NCI-H2081 treated with DMSO at 0.1 percent for 48 hours (cell line): Measurements from ENCODE around the gene XYLT1.

Experiments
- DNase-seq: peaks from one replicate; lab custom pipeline; 2025; lab: John Stamatoyannopoulos, UW

Gene XYLT1

DNA sequence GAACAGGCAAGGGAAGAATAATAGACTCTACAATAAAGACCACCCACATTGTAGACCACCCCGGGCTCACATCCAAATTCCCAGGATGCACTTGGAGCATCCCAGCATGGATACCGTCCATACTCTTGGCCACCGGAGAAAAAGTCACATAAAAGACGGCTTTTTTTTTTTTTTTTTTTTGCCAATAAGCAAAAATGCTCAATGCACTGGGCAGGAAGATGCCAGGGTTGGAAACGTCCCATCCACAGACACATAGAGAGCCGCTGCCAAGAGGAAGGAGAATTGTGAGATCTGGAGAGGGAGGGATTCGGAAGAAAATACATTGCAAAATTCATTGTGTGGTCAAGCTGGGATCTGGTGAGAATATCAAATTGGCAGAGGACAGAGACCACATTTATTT lies 286.7 kb downstream of the XYLT1 start:
- no peak for DNase-seq

DNA sequence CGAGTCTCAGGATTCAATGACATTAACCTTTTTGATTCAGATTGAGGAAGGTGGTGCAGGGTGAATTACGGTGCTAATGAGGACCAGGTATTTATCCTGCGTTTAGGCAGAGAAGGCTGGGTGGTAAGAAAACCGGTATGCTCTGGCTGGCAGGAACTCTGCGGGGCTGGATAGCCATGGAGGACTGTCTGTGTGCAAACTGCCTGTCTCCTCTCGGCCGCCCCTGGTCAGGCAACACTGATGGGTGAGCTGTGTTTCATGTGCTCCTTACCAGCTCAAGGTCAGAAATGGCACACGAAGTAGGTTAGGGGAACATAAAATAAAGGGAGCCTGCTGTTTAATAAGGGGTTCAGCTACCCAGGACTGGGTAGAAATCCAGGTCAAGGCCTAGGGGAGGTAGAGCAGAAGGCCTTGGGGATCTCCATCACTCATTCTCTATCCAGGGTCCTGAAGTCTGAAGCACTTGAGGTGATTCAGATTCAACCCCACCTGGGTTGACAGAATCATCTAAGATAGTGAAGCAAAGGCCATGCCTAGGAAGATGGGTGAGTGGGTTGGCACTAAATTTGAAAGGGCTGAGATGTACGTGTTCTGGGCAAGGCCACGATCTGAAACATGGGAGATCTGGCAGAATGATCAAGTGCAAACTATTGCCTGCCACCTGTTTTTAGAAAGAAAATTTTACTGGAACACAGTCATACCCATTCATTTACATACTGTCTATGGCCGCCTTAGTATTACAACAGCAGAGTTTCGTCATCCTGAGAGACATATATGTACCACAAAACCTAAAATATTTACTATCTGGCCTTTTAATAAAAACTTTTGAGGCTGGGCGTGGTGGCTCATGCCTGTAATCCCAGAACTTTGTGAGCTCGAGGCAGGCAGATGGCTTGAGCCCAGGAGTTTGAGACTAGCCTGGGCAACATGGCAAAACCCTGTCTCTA lies 292.5 kb downstream of the XYLT1 start:
- DNase-seq: no peak

DNA sequence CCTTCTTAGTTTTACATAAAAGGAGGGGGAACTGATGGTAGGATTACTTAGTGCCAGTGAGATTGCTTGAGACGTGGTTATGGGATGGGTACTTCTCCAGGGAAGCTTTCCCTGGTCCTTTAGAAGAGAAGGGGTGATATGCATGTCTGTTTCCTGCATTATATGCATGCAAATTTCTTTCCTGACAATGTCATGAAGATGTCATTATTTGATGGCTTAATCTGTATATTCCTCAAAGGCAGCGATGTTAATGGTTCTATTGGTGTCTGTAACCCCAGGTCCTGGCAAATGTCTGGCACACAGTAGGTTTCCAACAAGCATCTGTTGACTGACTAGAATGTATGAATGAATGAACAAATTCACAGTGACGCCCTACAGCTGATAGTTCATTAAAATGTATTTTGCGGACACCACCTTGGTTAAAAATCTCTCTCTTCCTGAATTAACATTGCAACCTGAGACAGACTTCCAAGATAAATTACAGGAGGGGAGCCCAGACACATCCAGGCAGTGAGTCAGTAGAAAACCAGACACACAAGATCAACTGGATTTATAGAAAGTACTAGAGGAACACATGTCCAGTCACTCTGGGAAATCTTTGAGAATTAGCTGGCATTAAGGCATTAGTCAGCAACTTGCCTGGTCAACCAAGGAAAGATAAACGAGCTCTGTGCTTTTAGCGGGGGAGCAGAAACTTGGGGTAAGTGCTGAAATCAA lies 293.4 kb downstream of the XYLT1 start:
- no peak for DNase-seq

DNA sequence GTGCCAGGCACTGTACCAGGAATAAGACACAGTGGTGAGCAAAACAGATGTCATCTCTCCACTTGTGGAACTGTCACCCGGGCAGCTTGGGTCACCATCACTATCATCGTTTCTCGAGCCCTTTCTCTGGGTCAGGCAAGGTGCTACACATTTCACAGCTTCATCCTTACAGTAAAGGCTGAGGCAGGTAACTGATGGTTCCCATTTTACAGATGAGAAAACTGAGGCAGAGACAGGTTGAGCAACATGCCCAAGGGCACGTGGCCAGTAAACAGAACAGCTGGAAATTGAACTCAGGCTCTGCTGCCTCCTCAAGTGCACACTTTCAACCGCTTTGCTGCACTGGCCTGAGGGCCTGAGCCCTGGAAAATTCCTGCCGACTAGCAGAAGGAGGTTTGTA lies 294.6 kb downstream of the XYLT1 start:
- DNase-seq: no peak

DNA sequence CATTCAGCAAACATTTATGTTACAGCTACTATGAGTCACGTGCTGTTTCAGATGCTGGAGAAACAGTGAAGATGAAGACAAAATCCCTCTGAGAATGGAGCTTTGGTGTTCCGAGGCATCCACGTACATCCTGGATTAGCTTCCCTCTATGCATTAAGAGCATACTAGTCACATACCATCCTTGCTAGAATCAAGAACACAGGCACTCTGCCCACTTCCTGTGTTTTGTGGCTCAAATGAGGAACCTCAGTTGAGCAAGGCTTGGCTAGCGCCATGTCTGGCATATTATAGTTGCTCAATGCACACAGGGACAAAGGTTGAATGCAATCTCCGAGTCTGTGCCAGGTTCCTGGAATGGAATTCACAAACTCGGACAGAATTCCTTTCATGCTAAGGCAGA lies 297.5 kb downstream of the XYLT1 start:
- no peak for DNase-seq

DNA sequence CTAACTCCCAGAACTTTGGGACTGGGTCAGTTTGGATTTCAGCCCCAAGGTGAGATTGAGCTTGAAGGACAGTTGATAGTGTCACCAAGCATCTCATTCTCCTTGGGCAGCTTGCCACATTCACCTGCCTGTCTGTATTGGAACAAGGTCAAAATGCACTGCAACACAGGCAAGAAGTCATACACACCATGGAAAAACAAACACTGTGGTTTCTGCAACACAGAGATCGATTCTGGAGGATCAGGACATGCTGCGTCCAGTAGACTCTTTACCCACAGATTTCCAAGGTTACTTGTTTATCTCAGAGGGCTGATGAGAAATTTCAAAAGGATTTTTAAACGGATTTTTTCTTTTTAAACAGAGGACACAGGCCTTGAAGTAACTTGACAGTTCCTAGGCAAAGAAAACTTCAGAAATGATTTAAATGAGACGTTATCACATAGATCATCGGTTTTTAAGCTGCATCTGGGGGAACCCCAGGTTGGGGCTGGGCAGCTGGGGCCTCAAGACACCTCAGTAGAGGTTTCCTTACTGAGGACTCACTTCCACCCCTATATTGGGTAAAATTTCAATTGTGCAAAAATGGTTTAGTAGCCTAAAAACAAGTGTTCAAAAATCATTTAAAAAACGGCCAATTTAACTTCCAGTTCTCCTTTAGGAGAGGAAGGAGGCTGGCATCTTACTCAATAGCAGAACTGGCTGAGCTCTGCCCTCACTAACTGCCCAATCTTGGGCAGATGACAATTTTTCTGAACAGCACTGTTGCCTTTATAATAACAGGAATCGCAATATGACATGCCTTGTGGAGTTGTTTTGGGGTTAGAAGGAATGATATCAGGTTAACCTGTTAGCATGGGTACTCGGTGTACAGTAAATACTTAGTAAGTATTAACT lies 299.3 kb downstream of the XYLT1 start:
- DNase-seq: no peak

DNA sequence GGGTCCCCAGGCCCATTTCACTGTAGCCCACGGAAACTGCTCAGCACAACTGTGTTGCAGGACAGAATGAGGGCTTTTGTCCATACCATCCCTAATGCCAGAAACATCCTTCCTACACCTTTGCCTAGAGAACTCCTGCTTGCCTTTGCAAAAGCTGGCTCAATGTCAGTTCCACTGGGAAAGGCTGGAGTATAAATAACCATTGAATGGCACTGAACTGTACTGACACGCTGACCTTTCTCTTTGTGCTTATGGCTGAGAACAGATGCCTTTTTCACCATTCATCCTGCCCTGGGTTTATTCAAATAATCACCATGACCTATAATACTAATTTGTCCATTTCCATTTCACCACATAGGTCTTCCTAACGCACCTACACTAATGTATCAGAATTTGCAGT lies 300.3 kb downstream of the XYLT1 start:
- DNase-seq: no peak

DNA sequence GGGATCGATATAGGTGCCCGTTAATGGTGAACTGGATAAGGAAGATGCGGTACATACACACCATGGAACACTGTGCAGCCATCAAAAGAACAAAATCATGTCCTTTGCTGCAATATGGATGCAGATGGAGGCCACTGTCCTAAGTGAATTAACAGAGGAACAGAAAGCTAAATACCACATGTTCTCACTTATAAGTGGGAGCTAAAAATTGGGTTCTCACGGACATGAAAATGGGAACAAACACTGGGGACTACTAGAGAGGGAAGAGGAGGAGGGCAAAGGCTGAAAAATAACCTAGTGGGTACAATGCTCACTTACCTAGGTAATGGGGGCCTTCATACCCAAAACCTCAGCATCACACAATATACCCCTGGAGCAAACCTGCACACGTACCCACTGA lies 302.6 kb downstream of the XYLT1 start:
- DNase-seq: no peak

DNA sequence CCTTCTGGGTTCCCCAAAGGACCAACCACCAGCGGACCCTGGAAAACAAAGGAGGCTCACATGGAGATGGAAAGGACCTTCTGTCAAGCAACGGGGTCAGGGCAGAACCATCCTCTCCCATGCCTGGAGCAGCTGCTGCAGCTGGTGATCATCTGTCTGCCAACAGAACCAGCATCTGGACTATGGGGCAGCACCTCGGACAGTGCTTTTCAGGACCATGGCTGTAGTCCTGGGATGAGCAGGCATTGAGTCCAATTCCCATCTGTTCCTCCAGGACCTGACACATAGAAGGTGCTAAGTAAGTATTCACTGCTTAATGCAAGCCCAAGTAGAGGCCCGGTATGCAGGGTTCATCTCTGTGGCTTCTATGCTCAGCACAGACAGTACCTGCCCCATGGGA lies 304.7 kb downstream of the XYLT1 start:
- DNase-seq: no peak

DNA sequence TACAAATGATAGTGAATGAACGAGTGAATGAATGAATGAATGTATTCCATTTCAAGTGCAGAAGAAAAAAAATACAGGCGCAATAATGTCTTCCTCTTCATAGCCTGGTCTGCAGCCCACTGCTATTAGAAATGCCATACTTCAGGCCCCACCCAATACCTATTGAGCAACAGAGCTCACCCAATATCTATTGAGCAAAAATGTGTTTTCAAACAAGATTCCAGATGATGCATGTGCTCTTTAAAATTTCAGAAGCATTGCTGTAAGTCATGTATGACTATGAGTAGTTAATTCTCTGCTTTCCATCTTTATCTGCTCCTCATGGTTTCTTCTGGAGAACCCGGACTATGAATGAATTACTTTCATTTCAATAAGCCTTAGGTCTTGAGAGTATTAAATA lies 308.2 kb downstream of the XYLT1 start:
- DNase-seq: no peak

DNA sequence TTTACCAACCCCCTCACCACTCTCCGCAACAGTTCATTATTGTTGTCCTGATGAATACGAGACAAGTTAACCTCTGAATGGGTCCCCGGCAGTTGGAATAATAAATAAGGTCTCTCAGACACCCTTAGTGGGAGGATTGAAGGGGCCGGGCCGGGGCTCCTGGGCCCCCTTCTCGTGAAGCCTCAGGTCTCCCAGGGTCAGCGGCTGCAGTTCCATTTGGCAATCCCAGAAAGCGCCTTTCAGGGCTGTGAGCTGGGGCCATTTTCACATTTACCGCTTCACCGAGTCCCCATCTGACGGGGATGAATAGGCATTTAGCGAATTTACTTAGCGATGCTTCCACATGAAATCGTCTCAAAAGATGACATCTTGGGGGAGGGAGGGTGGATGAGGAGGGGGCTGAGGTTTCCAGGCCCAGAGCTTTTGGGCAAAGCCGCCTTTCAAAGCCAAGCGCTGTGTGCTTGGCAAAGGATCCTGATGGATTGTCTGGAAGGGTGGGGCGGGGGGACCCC lies 309.8 kb downstream of the XYLT1 start:
- no peak for DNase-seq

DNA sequence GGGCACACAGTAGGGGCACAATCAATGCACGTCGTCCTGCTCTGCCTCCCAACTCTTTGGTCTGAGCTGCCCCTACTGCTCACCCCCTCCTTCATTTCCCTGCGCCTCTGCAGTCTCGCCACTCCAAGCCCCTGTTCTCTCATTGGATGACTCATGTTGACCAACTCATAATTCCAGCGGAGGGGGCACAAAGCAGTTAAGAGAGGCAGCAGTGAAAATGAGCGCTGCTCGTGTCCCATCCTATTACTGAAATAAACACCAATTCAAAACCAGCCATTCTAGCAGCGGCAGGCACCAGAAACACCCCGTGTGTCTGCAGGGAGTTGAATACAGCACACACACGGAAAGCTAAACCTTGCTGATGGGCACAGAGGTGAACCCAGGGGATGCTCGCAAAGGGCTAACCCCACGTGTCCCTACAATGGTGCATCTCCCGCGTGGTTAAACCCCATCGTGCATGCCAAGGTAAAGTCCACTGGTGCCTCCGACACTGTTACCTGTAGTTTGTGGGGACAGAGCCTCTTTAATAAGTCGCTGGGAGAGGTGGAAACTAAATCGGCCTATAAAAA lies 310.4 kb downstream of the XYLT1 start:
- DNase-seq: no peak

DNA sequence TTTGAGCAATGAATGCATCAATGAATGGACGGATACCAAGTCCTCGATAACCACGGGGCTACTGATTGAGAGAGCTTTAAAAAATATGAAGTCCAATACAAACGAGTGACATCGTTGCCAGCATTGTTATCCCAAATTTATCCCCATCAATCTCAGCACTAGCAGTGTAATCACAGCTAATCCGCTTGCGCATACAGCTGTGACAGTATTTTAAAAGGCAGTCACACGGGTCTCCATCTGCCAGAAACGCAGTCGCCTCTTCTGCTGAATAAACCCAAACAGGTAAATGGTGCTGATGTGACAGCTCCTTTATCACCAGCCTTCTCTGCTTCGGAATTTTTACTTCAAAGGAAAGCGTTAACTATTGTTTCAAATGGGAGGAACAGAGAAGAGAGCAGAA lies 311.1 kb downstream of the XYLT1 start:
- DNase-seq: no peak

DNA sequence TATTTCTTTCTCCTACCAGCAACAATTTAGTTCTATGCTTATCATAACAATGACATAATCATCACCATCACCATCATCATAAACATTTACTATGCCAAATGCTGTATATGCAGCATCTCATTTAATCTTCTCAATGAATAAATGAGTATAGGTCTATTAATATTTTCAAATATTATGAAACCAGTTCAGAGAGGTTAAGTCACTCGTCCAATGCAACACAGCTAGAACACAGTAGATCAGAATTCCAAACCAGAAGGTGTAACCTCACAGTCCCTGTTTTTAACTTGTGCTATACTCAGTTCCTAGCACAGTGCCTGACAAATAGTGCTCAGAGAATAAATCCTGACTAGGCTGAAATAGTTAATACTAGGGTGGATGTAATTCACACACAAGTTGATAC lies 314.8 kb downstream of the XYLT1 start:
- DNase-seq: no peak

DNA sequence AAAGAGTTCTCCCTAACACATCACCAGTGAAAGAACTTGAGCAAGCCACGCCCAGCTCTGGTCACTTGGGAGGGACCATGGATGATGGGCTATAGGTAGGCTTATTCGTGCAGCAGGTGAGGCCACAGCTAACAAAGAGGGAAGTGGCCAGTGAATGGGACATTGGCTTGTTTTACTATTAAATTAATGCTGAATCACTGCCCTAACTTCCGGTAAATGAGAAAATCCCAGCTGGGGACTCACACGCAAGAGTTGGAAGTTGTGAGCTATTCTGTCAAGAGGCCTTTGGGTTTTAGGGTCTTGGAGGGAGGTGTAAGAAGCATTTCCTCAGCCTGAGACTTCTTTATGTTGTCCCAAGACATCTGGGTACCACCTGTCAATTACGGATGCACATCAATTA lies 315.3 kb downstream of the XYLT1 start:
- no peak for DNase-seq

DNA sequence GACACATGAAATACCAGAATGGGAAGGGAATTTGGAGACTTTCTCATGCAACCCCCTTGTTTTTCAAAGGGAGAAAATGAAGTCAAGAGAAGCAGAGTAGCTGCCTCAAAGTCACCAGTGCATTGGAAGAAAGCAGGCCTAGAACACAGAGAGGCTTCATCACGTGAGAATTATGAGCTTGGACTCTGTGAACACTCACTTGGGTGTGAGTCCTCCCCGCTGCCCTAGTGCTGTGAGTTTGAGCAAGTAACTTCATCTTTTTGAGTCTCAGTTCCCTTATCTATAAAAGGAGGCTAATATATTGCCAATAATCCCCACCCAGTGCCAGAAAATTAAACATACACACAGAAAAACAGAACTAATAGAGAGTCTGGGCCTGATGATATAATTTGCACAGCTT lies 315.8 kb downstream of the XYLT1 start:
- no peak for DNase-seq

DNA sequence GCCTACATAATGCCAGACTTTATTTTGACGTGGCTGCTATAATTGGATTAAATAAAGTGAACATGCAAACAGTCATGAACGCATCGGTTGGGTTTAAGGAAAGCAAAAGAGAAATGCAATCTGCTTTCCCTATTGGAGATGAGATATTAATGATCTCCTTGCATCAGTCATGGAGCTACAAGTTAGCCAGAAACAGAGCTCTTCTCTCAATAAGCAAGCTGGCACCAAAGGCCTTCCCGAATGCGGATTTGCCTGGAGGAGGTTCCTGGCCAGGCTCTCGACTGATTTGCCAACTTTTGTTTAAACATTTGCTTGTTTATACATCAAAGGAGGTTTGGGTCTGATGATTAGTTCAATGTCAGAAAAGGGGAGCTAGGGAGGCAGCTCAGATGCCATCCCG lies 318.4 kb downstream of the XYLT1 start:
- no peak for DNase-seq

DNA sequence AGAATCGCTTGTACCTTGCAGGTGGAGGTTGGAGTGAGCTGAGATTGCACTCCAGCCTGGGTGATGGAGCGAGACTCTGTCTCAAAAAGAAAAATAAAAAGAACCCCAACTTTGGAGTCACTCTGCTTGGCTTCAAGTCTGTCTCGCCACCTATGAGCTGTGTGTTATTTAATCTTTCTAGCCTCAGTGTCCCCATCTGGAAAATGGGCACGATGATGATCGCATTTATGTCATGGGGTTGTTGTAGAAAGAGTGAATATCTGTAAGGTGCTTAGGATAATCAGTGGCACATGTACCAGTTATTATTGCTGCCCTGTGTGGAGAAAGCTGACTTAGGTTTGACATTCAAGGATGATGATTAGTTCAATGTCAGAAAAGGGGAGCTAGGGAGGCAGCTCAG lies 319.4 kb downstream of the XYLT1 start:
- no peak for DNase-seq

DNA sequence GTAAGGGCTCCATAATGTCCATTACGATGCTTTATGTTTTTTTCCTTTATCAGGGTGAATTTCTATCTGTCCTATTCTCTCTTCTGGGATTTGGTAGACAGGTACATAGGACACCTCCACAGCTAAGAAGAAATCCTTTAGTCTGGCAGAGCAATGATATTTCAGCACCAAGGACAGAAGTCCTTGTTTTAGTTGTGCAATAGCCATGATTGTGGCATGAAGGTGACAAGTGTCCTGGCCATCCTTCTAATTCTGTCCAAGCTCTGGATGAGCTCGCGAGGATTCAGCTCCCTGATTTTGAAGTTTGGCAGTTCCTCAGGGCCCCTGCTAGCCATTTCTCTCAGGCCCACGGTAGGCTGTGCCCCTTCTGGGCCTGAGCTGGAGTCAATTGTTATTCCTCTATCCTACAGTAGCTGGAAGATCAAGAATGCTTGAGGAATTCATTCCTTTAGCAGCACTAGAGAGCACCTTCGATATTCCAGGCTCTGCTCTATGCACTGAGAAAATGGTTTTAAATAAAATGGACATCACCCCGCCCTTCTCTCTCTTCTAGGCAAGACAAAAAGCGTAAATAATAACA lies 320.8 kb downstream of the XYLT1 start:
- DNase-seq: no peak

DNA sequence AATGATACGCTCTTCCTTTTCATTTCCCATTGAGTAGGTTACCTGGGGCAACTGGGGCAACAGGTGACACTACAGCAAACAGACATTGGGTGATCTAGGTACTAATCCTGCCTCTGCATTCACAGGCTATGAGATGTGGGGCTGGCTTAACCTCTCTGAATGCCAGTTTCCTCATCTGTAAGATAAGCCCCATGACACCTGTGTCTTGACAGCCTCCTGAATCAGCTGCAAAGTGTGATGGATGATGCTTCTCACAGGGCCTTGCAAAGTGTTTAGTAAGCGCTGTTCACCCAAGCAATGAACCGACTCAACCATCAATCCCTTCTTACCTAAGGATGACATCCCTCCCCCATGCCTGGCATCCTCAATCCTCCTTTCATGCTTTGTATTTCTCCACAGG lies 322.8 kb downstream of the XYLT1 start:
- DNase-seq: no peak

DNA sequence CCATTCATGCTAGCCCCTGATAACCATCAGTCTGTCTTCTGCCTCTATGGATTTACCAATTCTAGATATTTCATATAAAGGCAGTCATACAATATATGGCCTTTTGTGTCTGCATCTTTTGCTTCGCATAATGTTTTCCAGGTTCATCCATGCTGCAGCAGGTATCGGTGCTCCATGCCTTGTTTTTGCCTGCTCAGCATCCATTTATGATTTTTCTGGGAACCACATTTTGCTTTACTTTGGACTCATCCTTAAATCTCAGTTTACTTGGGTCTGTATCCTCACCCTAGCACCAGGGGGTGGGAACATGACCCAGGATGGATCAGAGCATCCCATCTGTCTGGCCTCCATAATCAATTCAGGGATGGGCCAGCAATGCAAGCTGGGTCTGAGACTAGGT lies 325.7 kb downstream of the XYLT1 start:
- DNase-seq: no peak

DNA sequence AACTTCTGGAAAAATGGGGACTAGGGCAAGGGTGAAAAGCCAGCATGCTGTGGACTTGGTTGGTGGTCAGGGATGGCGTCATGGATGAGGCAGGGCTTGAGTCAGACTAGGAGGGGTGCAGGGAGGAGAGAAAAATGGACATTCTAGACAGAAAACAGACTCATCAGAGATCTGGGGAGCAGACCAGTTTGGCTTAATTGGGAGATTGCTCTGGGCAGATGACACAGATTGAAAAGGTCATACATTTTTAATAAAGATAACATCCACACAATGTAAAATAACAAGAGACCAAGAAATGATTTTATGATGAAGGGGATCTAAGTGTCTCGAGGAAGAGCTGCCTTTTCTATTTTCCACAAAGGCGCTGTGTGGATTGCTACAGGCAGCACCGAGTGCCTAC lies 326.3 kb downstream of the XYLT1 start:
- DNase-seq: no peak
